GM12891 (cell line): ENCODE data around the gene RBKS.

ENCODE experiments used
- DNase-seq: peaks from one replicate; pipeline ENCODE4 v3.0.0; 2011; ENCODE audit warnings: low spot score; ENCODE audit not compliant: insufficient read length
- FAIRE-seq: peaks from 2 replicates; lab custom pipeline; 2011; peaks lifted over from hg19 to GRCh38; lab: Jason Lieb, UNC
- PAX5 ChIP-seq: IDR thresholded peaks from 2 replicates; pipeline ENCODE4 v1.6.1; 2011; ENCODE audit warnings: low read length, moderate library complexity, mild to moderate bottlenecking; ENCODE audit not compliant: insufficient read depth, severe bottlenecking
- POLR2A ChIP-seq: IDR thresholded peaks from 2 replicates; pipeline ENCODE4 v1.6.1; 2011; ENCODE audit warnings: low read depth, low read length, control low read depth
- POLR2AphosphoS5 ChIP-seq: IDR thresholded peaks from 2 replicates; pipeline ENCODE4 v1.6.1; 2011; ENCODE audit warnings: low read depth, low read length, control low read depth
- POU2F2 ChIP-seq: IDR thresholded peaks from 2 replicates; pipeline ENCODE4 v1.6.1; 2011; ENCODE audit warnings: low read depth, mild to moderate bottlenecking, control low read depth, low read length, moderate library complexity
- SPI1 ChIP-seq: IDR thresholded peaks from 2 replicates; pipeline ENCODE4 v1.6.1; 2011; ENCODE audit warnings: low read depth, low read length, control low read depth
- TAF1 ChIP-seq: IDR thresholded peaks from 2 replicates; pipeline ENCODE4 v1.6.1; 2011; ENCODE audit warnings: low read depth, low read length, control low read depth

Gene RBKS

GRCh38 chr2:27735263-27735904 lies 154.8 kb downstream of the RBKS start:
- FAIRE-seq, result no peak
- DNase-seq, result peak; percentile 41
- TF ChIP-seq TAF1, result no peak
- no peak for TF ChIP-seq POU2F2

- TF ChIP-seq POLR2AphosphoS5 (no peak), POLR2A (no peak), TAF1 (no peak), POU2F2 (no peak), SPI1 (no peak), PAX5 (no peak)
- FAIRE-seq (no peak), DNase-seq (no peak)
Measured at GRCh38 chr2:27734305-27734704, 155.9 kb downstream of the RBKS start.
